HepG2 (cell line): Measurements from ENCODE around the gene ARR3.

Experiments used
- EP300 ChIP-seq, 3 experiments: sonication (generic) in 1 of 3; formaldehyde crosslinking in 1 of 3; IDR thresholded peaks; 2 replicates each; pipeline versions ENCODE4 v1.5.1 to v1.6.1; 2011 to 2020; ENCODE audit warnings: low read depth in 2 of 3, low read length in 2 of 3, borderline replicate concordance in 1 of 3, improper control_type of control experiment in 1 of 3, mild to moderate bottlenecking in 1 of 3, missing genetic modification reagents in 1 of 3, moderate library complexity in 1 of 3
- KDM1A ChIP-seq: IDR thresholded peaks from 2 replicates; pipeline ENCODE4 v1.6.1; 2016; ENCODE audit warnings: missing compliant biosample characterization
- KLF16 ChIP-seq, 2 experiments: sonication (generic) in 1 of 2; formaldehyde crosslinking in 1 of 2; IDR thresholded peaks; 2 replicates each; pipeline versions ENCODE4 v1.6.1 to v1.8.0; 2016 to 2023; ENCODE audit warnings: missing genetic modification reagents in 2 of 2, missing compliant biosample characterization in 1 of 2
- PAF1 ChIP-seq: IDR thresholded peaks from 2 replicates; pipeline ENCODE4 v1.6.1; 2016; ENCODE audit warnings: missing genetic modification reagents, missing compliant biosample characterization
- POGZ ChIP-seq: sonication (generic); formaldehyde crosslinking; IDR thresholded peaks from 2 replicates; pipeline ENCODE4 v1.4.0; 2020; ENCODE audit warnings: mild to moderate bottlenecking, missing genetic modification reagents
- POLR2A ChIP-seq, 2 experiments: IDR thresholded peaks; 2 replicates each; pipeline ENCODE4 v1.6.1; 2011; ENCODE audit warnings: low read depth in 2 of 2, low read length in 2 of 2, mild to moderate bottlenecking in 1 of 2, moderate library complexity in 1 of 2; ENCODE audit not compliant: insufficient read depth in 1 of 2
- TOPORS ChIP-seq: sonication (generic); formaldehyde crosslinking; IDR thresholded peaks from 2 replicates; pipeline ENCODE4 v1.8.0; 2023; ENCODE audit warnings: mild to moderate bottlenecking, missing genetic modification reagents
- TF ChIP-seq, protein P1 (sequence below): sonication (generic); formaldehyde crosslinking; IDR thresholded peaks from 2 replicates; pipeline ENCODE4 v1.4.0; 2020; ENCODE audit warnings: missing genetic modification reagents
- TF ChIP-seq, protein P2 (sequence below): sonication (generic); formaldehyde crosslinking; IDR thresholded peaks from 2 replicates; pipeline ENCODE4 v1.5.0; 2020; ENCODE audit warnings: mild to moderate bottlenecking, missing genetic modification reagents, moderate library complexity
- TF ChIP-seq, protein P3 (sequence below): sonication (generic); formaldehyde crosslinking; IDR thresholded peaks from 2 replicates; pipeline ENCODE4 v1.4.0; 2020; ENCODE audit warnings: missing genetic modification reagents

DNA sequence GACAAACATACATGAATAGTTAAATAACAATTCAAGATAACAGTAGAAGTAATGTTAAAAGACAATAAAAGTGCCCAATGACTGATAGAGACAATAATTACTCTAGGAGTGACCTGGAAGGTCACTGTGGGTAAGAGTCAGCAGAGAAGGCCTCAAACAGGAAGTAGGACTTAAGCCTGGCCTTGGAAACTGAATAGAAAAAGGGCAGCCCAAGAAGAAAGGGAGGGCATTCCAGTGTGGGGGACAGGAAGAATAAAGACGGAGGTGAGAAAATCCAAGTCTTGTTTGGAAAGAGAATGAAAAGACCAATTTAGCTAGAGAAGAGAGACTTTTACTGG is 14.1 kb upstream of the ARR3 start:
- TF ChIP-seq POGZ (CRISPR knock-in tag), result no peak
- no peak for TF ChIP-seq EP300 (IDR thresholded peaks at IDR 0.05; ENCODE audit: low read depth in 2 of 2, low read length in 2 of 2)
- TF ChIP-seq EP300 (CRISPR knock-in tag; IDR thresholded peaks at IDR 0.05; ENCODE audit: borderline replicate concordance), result no peak
- TF ChIP-seq, protein P1, sequence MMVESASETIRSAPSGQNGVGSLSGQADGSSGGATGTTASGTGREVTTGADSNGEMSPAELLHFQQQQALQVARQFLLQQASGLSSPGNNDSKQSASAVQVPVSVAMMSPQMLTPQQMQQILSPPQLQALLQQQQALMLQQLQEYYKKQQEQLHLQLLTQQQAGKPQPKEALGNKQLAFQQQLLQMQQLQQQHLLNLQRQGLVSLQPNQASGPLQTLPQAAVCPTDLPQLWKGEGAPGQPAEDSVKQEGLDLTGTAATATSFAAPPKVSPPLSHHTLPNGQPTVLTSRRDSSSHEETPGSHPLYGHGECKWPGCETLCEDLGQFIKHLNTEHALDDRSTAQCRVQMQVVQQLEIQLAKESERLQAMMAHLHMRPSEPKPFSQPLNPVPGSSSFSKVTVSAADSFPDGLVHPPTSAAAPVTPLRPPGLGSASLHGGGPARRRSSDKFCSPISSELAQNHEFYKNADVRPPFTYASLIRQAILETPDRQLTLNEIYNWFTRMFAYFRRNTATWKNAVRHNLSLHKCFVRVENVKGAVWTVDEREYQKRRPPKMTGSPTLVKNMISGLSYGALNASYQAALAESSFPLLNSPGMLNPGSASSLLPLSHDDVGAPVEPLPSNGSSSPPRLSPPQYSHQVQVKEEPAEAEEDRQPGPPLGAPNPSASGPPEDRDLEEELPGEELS (CRISPR knock-in tag), result no peak
- TF ChIP-seq, protein P2, sequence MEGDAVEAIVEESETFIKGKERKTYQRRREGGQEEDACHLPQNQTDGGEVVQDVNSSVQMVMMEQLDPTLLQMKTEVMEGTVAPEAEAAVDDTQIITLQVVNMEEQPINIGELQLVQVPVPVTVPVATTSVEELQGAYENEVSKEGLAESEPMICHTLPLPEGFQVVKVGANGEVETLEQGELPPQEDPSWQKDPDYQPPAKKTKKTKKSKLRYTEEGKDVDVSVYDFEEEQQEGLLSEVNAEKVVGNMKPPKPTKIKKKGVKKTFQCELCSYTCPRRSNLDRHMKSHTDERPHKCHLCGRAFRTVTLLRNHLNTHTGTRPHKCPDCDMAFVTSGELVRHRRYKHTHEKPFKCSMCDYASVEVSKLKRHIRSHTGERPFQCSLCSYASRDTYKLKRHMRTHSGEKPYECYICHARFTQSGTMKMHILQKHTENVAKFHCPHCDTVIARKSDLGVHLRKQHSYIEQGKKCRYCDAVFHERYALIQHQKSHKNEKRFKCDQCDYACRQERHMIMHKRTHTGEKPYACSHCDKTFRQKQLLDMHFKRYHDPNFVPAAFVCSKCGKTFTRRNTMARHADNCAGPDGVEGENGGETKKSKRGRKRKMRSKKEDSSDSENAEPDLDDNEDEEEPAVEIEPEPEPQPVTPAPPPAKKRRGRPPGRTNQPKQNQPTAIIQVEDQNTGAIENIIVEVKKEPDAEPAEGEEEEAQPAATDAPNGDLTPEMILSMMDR, result no peak
- TF ChIP-seq PAF1 (CRISPR knock-in tag), result no peak
- TF ChIP-seq, protein P3, sequence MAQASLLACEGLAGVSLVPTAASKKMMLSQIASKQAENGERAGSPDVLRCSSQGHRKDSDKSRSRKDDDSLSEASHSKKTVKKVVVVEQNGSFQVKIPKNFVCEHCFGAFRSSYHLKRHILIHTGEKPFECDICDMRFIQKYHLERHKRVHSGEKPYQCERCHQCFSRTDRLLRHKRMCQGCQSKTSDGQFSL (CRISPR knock-in tag), result no peak
- TF ChIP-seq KLF16 (CRISPR knock-in tag; IDR thresholded peaks at IDR 0.05), result no peak
- TF ChIP-seq POLR2A (IDR thresholded peaks at IDR 0.05; ENCODE audit: insufficient read depth in 1 of 2, low read depth in 2 of 2, low read length in 2 of 2), result no peak
- no peak for TF ChIP-seq KDM1A (CRISPR knock-in tag)
- no peak for TF ChIP-seq TOPORS (CRISPR knock-in tag)
